ENCODE data around the gene RSAD1.

RSAD1 gene

GRCh38 chr17:50519141-50519834 lies 40.6 kb downstream of the RSAD1 start:
- DNase-seq (ENCODE audit: low spot score), result no peak

GRCh38 chr17:50520483-50520882 lies 41.8 kb downstream of the RSAD1 start:
- DNase-seq (ENCODE audit: low spot score), result no peak

GRCh38 chr17:50521514-50521913 lies 42.9 kb downstream of the RSAD1 start:
- no peak for DNase-seq (ENCODE audit: low spot score)

GRCh38 chr17:50522766-50523165 lies 44.1 kb downstream of the RSAD1 start:
- DNase-seq (ENCODE audit: low spot score), result no peak

- DNase-seq (ENCODE audit: low spot score), result no peak
Observed at GRCh38 chr17:50523208-50523607, 44.5 kb downstream of the RSAD1 start.

- DNase-seq (ENCODE audit: low spot score), result no peak
Observed at GRCh38 chr17:50524838-50525237, 46.2 kb downstream of the RSAD1 start.

GRCh38 chr17:50527155-50527762 lies 48.6 kb downstream of the RSAD1 start:
- DNase-seq (ENCODE audit: low spot score), result no peak

GRCh38 chr17:50527949-50528474 lies 49.4 kb downstream of the RSAD1 start:
- no peak for DNase-seq (ENCODE audit: low spot score)

GRCh38 chr17:50529849-50530248 lies 51.2 kb downstream of the RSAD1 start:
- no peak for DNase-seq (ENCODE audit: low spot score)

GRCh38 chr17:50531428-50532025 lies 52.9 kb downstream of the RSAD1 start:
- no peak for DNase-seq (ENCODE audit: low spot score)

- no peak for DNase-seq (ENCODE audit: low spot score)
Observed at GRCh38 chr17:50532452-50533024, 53.9 kb downstream of the RSAD1 start, which contains the start of gene EPN3. Gene EPN3, plus strand, starts transcription at chr17:50532735. Its CDS starts 3,822 bp downstream, at chr17:50536557.

- DNase-seq (ENCODE audit: low spot score), result no peak
Observed at GRCh38 chr17:50533185-50533584, 54.5 kb downstream of the RSAD1 start.

- no peak for DNase-seq (ENCODE audit: low spot score)
Observed at GRCh38 chr17:50533720-50534148, 55.1 kb downstream of the RSAD1 start.

- DNase-seq (ENCODE audit: low spot score), result no peak
Observed at GRCh38 chr17:50534222-50534978, 55.7 kb downstream of the RSAD1 start.

GRCh38 chr17:50534979-50535326 lies 56.3 kb downstream of the RSAD1 start:
- no peak for DNase-seq (ENCODE audit: low spot score)

GRCh38 chr17:50535407-50535806 lies 56.7 kb downstream of the RSAD1 start:
- DNase-seq (ENCODE audit: low spot score), result no peak

Measured in activated CD4-positive, alpha-beta T cell treated with anti-CD3 and anti-CD28 coated beads, Interleukin-2, Interleukin-4, amounts not matched to agents 100 ng/mL and 50 ng/mL, durations not matched to agents 16 hours and 8 hours (primary cell).